ENCODE measurements around the gene APLP2. TPM values are rescaled to one million over a fixed set of nuclear protein-coding genes. Genes with fewer than 3 reads are reported as not detected.
A peak's percentile ranks its signal among the peaks of the same experiment; 100 is the strongest.
"Not testable (repeated sequence)": the region's sequence is repeated elsewhere in the genome, so short reads cannot be mapped to it uniquely, and the experiment has no call there.

The APLP2 gene
- total RNA-seq, 1 donor from 2014 or later = 297 TPM

GRCh38 chr11:130108671-130109070 is 39.0 kb downstream of the APLP2 start:
- DNase-seq; intact Hi-C loops (cut with micrococcal nuclease); ATAC-seq: not testable (repeated sequence)

- intact Hi-C loops (cut with micrococcal nuclease) = no loop called here
- ATAC-seq (no peak), DNase-seq (no peak)
These were observed 39.7 kb downstream of the APLP2 start for GRCh38 chr11:130109386-130109785.

GRCh38 chr11:130110339-130111108 is 40.8 kb downstream of the APLP2 start:
- DNase-seq (no peak), ATAC-seq (no peak)
- intact Hi-C loops (cut with micrococcal nuclease) = no loop called here

- no peak for ATAC-seq
- intact Hi-C loops (cut with micrococcal nuclease) = no loop called here
These were observed 42.6 kb downstream of the APLP2 start for GRCh38 chr11:130112071-130112830.

GRCh38 chr11:130114281-130114680 is 44.6 kb downstream of the APLP2 start:
- intact Hi-C loops (cut with micrococcal nuclease) = no loop called here
- DNase-seq (no peak), ATAC-seq (no peak)

More at GRCh38 chr11:130112071-130112830, 42.6 kb downstream of the APLP2 start:
- no peak for DNase-seq

- intact Hi-C loops (cut with micrococcal nuclease) = no loop called here
- ATAC-seq = no peak
These were observed 45.0 kb downstream of the APLP2 start for GRCh38 chr11:130114726-130115125.

GRCh38 chr11:130115218-130115617 is 45.5 kb downstream of the APLP2 start:
- intact Hi-C loops (cut with micrococcal nuclease) = no loop called here
- ATAC-seq (no peak), DNase-seq (no peak)

More at GRCh38 chr11:130114726-130115125, 45.0 kb downstream of the APLP2 start:
- no peak for DNase-seq

GRCh38 chr11:130118165-130118564 is 48.5 kb downstream of the APLP2 start:
- ATAC-seq (no peak), DNase-seq (no peak)
- intact Hi-C loops (cut with micrococcal nuclease) = no loop called here

GRCh38 chr11:130118636-130119387 is 49.1 kb downstream of the APLP2 start:
- DNase-seq (no peak), ATAC-seq (no peak)
- intact Hi-C loops (cut with micrococcal nuclease) = no loop called here

GRCh38 chr11:130120045-130120444 is 50.4 kb downstream of the APLP2 start:
- ATAC-seq = no peak
- DNase-seq = no peak
- intact Hi-C loops (cut with micrococcal nuclease) = loop anchor here (10.0 kb wide), 1 partner anchor 55 kb away; the partner anchor contains the start of gene APLP2

GRCh38 chr11:130121445-130121978 is 51.8 kb downstream of the APLP2 start:
- ATAC-seq (no peak), DNase-seq (no peak)
- intact Hi-C loops (cut with micrococcal nuclease) = loop anchor here (10.0 kb wide), 1 partner anchor 57 kb away; the partner anchor contains the start of gene APLP2

- DNase-seq (no peak), ATAC-seq (no peak)
- intact Hi-C loops (cut with micrococcal nuclease) = loop anchor here (10.0 kb wide), 1 partner anchor 57 kb away; the partner anchor contains the start of gene APLP2
These were observed 52.5 kb downstream of the APLP2 start for GRCh38 chr11:130122141-130122575.

GRCh38 chr11:130123414-130124040 is 53.8 kb downstream of the APLP2 start:
- ATAC-seq (no peak), DNase-seq (no peak)
- intact Hi-C loops (cut with micrococcal nuclease) = loop anchor here (10.0 kb wide), 1 partner anchor 59 kb away; the partner anchor contains the start of gene APLP2

- DNase-seq (peak; percentile 77), ATAC-seq (peak; percentile 96)
- intact Hi-C loops (cut with micrococcal nuclease) = loop anchor here (10.0 kb wide), 1 partner anchor 59 kb away; the partner anchor contains the start of gene APLP2
These were observed 54.4 kb downstream of the APLP2 start for GRCh38 chr11:130124096-130124495.

GRCh38 chr11:130125638-130126037 is 55.9 kb downstream of the APLP2 start:
- intact Hi-C loops (cut with micrococcal nuclease) = loop anchor here (10.0 kb wide), 1 partner anchor 61 kb away; the partner anchor contains the start of gene APLP2
- ATAC-seq = no peak

GRCh38 chr11:130126516-130126915 is 56.8 kb downstream of the APLP2 start:
- intact Hi-C loops (cut with micrococcal nuclease) = loop anchor here (10.0 kb wide), 1 partner anchor 62 kb away; the partner anchor contains the start of gene APLP2
- ATAC-seq = no peak
- DNase-seq = no peak

More at GRCh38 chr11:130125638-130126037, 55.9 kb downstream of the APLP2 start:
- no peak for DNase-seq

GRCh38 chr11:130127509-130127908 is 57.8 kb downstream of the APLP2 start:
- no peak for DNase-seq

GRCh38 chr11:130128626-130129025 is 58.9 kb downstream of the APLP2 start:
- ATAC-seq = no peak
- intact Hi-C loops (cut with micrococcal nuclease) = loop anchor here (10.0 kb wide), 1 partner anchor 64 kb away; the partner anchor contains the start of gene APLP2
- DNase-seq = no peak

More at GRCh38 chr11:130127509-130127908, 57.8 kb downstream of the APLP2 start:
- no peak for ATAC-seq
- intact Hi-C loops (cut with micrococcal nuclease) = loop anchor here (10.0 kb wide), 1 partner anchor 63 kb away; the partner anchor contains the start of gene APLP2

Measured in left ventricle myocardium superior (tissue), 1 donor.